ENCODE results near the gene MKX.

The MKX gene

GRCh38 chr10:27717224-27717623 lies 28.4 kb downstream of the MKX start:
- no peak for DNase-seq (ENCODE audit: low read depth in 1 of 2, low spot score in 1 of 2)
- no peak overlapping the region for H3K4me3 ChIP-seq (replicated peaks; ENCODE audit: insufficient read depth, low read length)
- TF ChIP-seq REST (IDR thresholded peaks at IDR 0.05; ENCODE audit: insufficient replicate concordance, low read depth) (no peak), CTCF (IDR thresholded peaks at IDR 0.05; ENCODE audit: insufficient read depth, low read length) (no peak)
- H3K27me3 ChIP-seq (ENCODE audit: insufficient read depth, poor library complexity, severe bottlenecking): peaks cover 2% of the 10 kb centered on the region
- H3K27ac ChIP-seq (replicated peaks): no peak overlapping the region

- TF ChIP-seq GABPA (IDR thresholded peaks at IDR 0.05; ENCODE audit: low read depth) (no peak), REST (IDR thresholded peaks at IDR 0.05; ENCODE audit: insufficient replicate concordance, low read depth) (no peak), SPI1 (IDR thresholded peaks at IDR 0.05; ENCODE audit: borderline replicate concordance, low read depth) (no peak), CTCF (IDR thresholded peaks at IDR 0.05; ENCODE audit: insufficient read depth, low read length) (no peak), POLR2AphosphoS5 (IDR thresholded peaks at IDR 0.05; ENCODE audit: low read depth) (no peak)
- no peak overlapping the region for H3K27ac ChIP-seq (replicated peaks)
- H3K4me3 ChIP-seq (replicated peaks; ENCODE audit: insufficient read depth, low read length): no peak overlapping the region
- peaks cover 2% of the 10 kb centered on the region for H3K27me3 ChIP-seq (ENCODE audit: insufficient read depth, poor library complexity, severe bottlenecking)
- DNase-seq (ENCODE audit: low read depth in 1 of 2, low spot score in 1 of 2): no peak
Observed at GRCh38 chr10:27716521-27716920, 29.1 kb downstream of the MKX start.

- DNase-seq (ENCODE audit: low read depth in 1 of 2, low spot score in 1 of 2): no peak
- TF ChIP-seq SPI1 (IDR thresholded peaks at IDR 0.05; ENCODE audit: borderline replicate concordance, low read depth): no peak
- TF ChIP-seq REST (IDR thresholded peaks at IDR 0.05; ENCODE audit: insufficient replicate concordance, low read depth): no peak
- no peak for TF ChIP-seq POLR2AphosphoS5 (IDR thresholded peaks at IDR 0.05; ENCODE audit: low read depth)
- no peak for TF ChIP-seq GABPA (IDR thresholded peaks at IDR 0.05; ENCODE audit: low read depth)
- no peak for TF ChIP-seq CTCF (IDR thresholded peaks at IDR 0.05; ENCODE audit: insufficient read depth, low read length)
- Histone ChIP-seq H3K4me3 (replicated peaks; ENCODE audit: insufficient read depth, low read length) (no peak overlapping the region), H3K27me3 (ENCODE audit: insufficient read depth, poor library complexity, severe bottlenecking) (peaks cover 2% of the 10 kb centered on the region), H3K27ac (replicated peaks) (no peak overlapping the region)
Observed at GRCh38 chr10:27715505-27715904, 30.1 kb downstream of the MKX start.

All from HL-60 (cell line).